Occipital lobe (tissue), 2 donors: ENCODE data around the gene MAN1B1. TPM values are rescaled to one million over a fixed set of nuclear protein-coding genes. Genes with fewer than 3 reads are reported as not detected.
"Not testable (repeated sequence)": the region's sequence is repeated elsewhere in the genome, so short reads cannot be mapped to it uniquely, and the experiment has no call there.

ENCODE experiments used
- DNase-seq: peaks from one replicate; lab custom pipeline; 2025; lab: John Stamatoyannopoulos, UW
- total RNA-seq: library from RNA; depleted of rRNA; stranded (reverse); fragments of >200 nt; gene quantifications from one replicate; pipeline ENCODE4 v1.2.3, GENCODE V29; 2014

MAN1B1 gene
- total RNA-seq, 1 donor from 2014 or later: 38.5 TPM

- no peak for DNase-seq
Measured at GRCh38 chr9:137110147-137110910, 23.5 kb downstream of the MAN1B1 start.

GRCh38 chr9:137110911-137111787 is 24.4 kb downstream of the MAN1B1 start:
- DNase-seq: no peak

- DNase-seq: no peak
Measured at GRCh38 chr9:137111788-137112563, 25.2 kb downstream of the MAN1B1 start.

- no peak for DNase-seq
Measured at GRCh38 chr9:137112564-137113384, 26.0 kb downstream of the MAN1B1 start.

- no peak for DNase-seq
Measured at GRCh38 chr9:137113385-137114159, 26.8 kb downstream of the MAN1B1 start.

- no peak for DNase-seq
Measured at GRCh38 chr9:137114220-137114612, 27.4 kb downstream of the MAN1B1 start.

GRCh38 chr9:137114613-137115393 is 28.0 kb downstream of the MAN1B1 start, which contains the start of gene DPP7:
Gene DPP7 (minus strand): TSS chr9:137114733. CDS start chr9:137114713, 20 bp downstream.
- peak; percentile 61 for DNase-seq

- DNase-seq: no peak
Measured at GRCh38 chr9:137115394-137116026, 28.7 kb downstream of the MAN1B1 start.

- no peak for DNase-seq
Measured at GRCh38 chr9:137116027-137116507, 29.3 kb downstream of the MAN1B1 start.

- peak; percentile 38 for DNase-seq
Measured at GRCh38 chr9:137116728-137117127, 29.9 kb downstream of the MAN1B1 start.

- DNase-seq: no peak
Measured at GRCh38 chr9:137117269-137117731, 30.5 kb downstream of the MAN1B1 start.

GRCh38 chr9:137118092-137118603 is 31.4 kb downstream of the MAN1B1 start:
- DNase-seq: not testable (repeated sequence)

- DNase-seq: not testable (repeated sequence)
Measured at GRCh38 chr9:137121927-137122795, 35.4 kb downstream of the MAN1B1 start.

- not testable (repeated sequence) for DNase-seq
Measured at GRCh38 chr9:137122796-137123467, 36.1 kb downstream of the MAN1B1 start.

GRCh38 chr9:137123468-137123837 is 36.7 kb downstream of the MAN1B1 start:
- DNase-seq: no peak

GRCh38 chr9:137123952-137124462 is 37.2 kb downstream of the MAN1B1 start:
- not testable (repeated sequence) for DNase-seq
